Vagina (tissue), 1 donor: Measurements from ENCODE around the gene HBA1. TPM values are rescaled to one million over a fixed set of nuclear protein-coding genes. Genes with fewer than 3 reads are reported as not detected.

Source experiments
- small RNA-seq: library from RNA; depleted of rRNA; stranded (forward); fragments of <200 nt; gene quantifications from one replicate; pipeline ENCODE3, GENCODE V24; 2016
- total RNA-seq: library from RNA; depleted of rRNA; stranded (reverse); fragments of >200 nt; gene quantifications from one replicate; pipeline ENCODE4 v1.2.3, GENCODE V29; 2016

Gene HBA1
- total RNA-seq, 1 donor from 2014 or later = 523 TPM

Small RNAs within 50 kb of the gene (small RNA-seq; reads per million reads assigned to genes)
- not detected for gene RF00019

Other genes starting within 250 kb of the HBA1 start
- 12.8 TPM for gene POLR3K, start 123.1 kb upstream of the HBA1 start, total RNA-seq
- gene SNRNP25, start 122.9 kb upstream of the HBA1 start, total RNA-seq = 15.0 TPM
- gene RHBDF1, start 104.0 kb upstream of the HBA1 start, total RNA-seq = 86.9 TPM
- 124 TPM for gene MPG, start 98.5 kb upstream of the HBA1 start, total RNA-seq
- 29.2 TPM for gene NPRL3, start 38.0 kb upstream of the HBA1 start, total RNA-seq
- not detected for gene HBZ, start 24.0 kb upstream of the HBA1 start, total RNA-seq
- not detected for gene HBM, start 10.7 kb upstream of the HBA1 start, total RNA-seq
- 697 TPM for gene HBA2, start 3.8 kb upstream of the HBA1 start, total RNA-seq
- gene HBQ1, start 3.8 kb downstream of the HBA1 start, total RNA-seq = not detected
- 79.3 TPM for gene LUC7L, start 52.8 kb downstream of the HBA1 start, total RNA-seq
- gene FAM234A, start 58.1 kb downstream of the HBA1 start, total RNA-seq = 23.3 TPM
- 5.4 TPM for gene RGS11, start 99.3 kb downstream of the HBA1 start, total RNA-seq
- gene ARHGDIG, start 103.9 kb downstream of the HBA1 start, total RNA-seq = not detected
- not detected for gene PDIA2, start 106.5 kb downstream of the HBA1 start, total RNA-seq
- gene AXIN1, start 176.0 kb downstream of the HBA1 start, total RNA-seq = 16.9 TPM
- 96.5 TPM for gene MRPL28, start 193.9 kb downstream of the HBA1 start, total RNA-seq
- 38.3 TPM for gene PGAP6, start 205.3 kb downstream of the HBA1 start, total RNA-seq
- 88.6 TPM for gene NME4, start 220.5 kb downstream of the HBA1 start, total RNA-seq
- gene DECR2, start 225.2 kb downstream of the HBA1 start, total RNA-seq = 17.9 TPM
- gene RAB11FIP3, start 249.0 kb downstream of the HBA1 start, total RNA-seq = 36.6 TPM